Subcutaneous abdominal adipose tissue (tissue), 5 donors: Measurements from ENCODE around the gene MBL2.

Source experiments
- H3K27ac ChIP-seq: one replicate; pipeline ENCODE4 v1.7.0; 2013; ENCODE audit warnings: low read depth, mild to moderate bottlenecking, inconsistent platforms, low read length, moderate library complexity
- H3K27me3 ChIP-seq, 5 donors: one replicate each; pipeline ENCODE4 v1.7.0; 2013; ENCODE audit warnings: low read length in 5 of 5, inconsistent platforms in 1 of 5; ENCODE audit not compliant: control insufficient read depth in 5 of 5, insufficient read depth in 4 of 5
- H3K36me3 ChIP-seq, 5 donors: one replicate each; pipeline ENCODE4 v1.7.0; 2013; ENCODE audit warnings: low read length in 5 of 5; ENCODE audit not compliant: control insufficient read depth in 5 of 5, insufficient read depth in 5 of 5
- H3K4me1 ChIP-seq, 5 donors: one replicate each; pipeline ENCODE4 v1.7.0; 2013; ENCODE audit warnings: low read length in 5 of 5, mild to moderate bottlenecking in 3 of 5, moderate library complexity in 1 of 5; ENCODE audit not compliant: control insufficient read depth in 5 of 5, insufficient read depth in 5 of 5
- H3K4me3 ChIP-seq, 5 donors: one replicate each; pipeline ENCODE4 v1.7.0; 2013; ENCODE audit warnings: low read length in 5 of 5, low read depth in 1 of 5
- H3K9ac ChIP-seq, 5 donors: one replicate each; pipeline ENCODE4 v1.7.0; 2013; ENCODE audit warnings: low read length in 5 of 5, mild to moderate bottlenecking in 4 of 5, moderate library complexity in 3 of 5
- H3K9me3 ChIP-seq, 5 donors: one replicate each; pipeline ENCODE4 v1.7.0; 2013; ENCODE audit warnings: low read length in 5 of 5; ENCODE audit not compliant: control insufficient read depth in 5 of 5
- donor health status: healthy.
- donor health status: healthy.
- donor health status: healthy.
- donor health status: healthy.
- donor health status: healthy.

Gene MBL2

GRCh38 chr10:52772623-52773022, at the start of gene MBL2:
Gene MBL2, minus strand, starts transcription at chr10:52772784. Its CDS starts 1,149 bp downstream, at chr10:52771635.
- no peaks in the 10 kb centered on the region for H3K36me3 ChIP-seq
- no peaks in the 10 kb centered on the region for H3K27me3 ChIP-seq
- H3K9me3 ChIP-seq, result no peaks in the 10 kb centered on the region
- H3K27ac ChIP-seq, result no peak within 1 kb of the TSS
- no peak within 1 kb of the TSS for H3K4me3 ChIP-seq
- no peak within 1 kb of the TSS for H3K9ac ChIP-seq
- H3K4me1 ChIP-seq, result no peaks in the 10 kb centered on the region

- no peaks in the 10 kb centered on the region for H3K36me3 ChIP-seq
- H3K4me3 ChIP-seq, result no peak overlapping the region
- H3K27ac ChIP-seq, result no peak overlapping the region
- H3K4me1 ChIP-seq, result no peaks in the 10 kb centered on the region
- H3K27me3 ChIP-seq, result no peaks in the 10 kb centered on the region
- H3K9me3 ChIP-seq, result no peaks in the 10 kb centered on the region
- H3K9ac ChIP-seq, result no peak overlapping the region
Measured at GRCh38 chr10:52820309-52820708, 47.7 kb upstream of the MBL2 start.

DNA sequence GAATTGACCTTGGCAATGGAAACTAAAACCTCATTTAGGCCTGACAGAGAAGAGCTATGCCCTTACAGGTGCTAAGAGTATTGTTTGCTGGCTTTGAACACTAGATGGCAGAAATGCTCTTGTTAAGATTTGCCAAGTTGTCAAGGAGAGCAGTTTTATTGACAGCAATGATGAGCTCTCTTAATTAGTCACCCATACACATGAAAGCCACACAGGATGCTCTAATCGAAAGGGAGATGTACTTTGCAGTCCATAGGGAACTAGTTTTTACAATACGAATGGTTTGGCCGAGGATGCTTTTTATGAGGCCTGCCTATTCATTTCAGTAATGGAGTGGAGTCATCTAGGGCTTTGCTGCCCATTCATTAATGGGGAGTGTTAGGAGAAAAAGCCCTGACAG, 45.4 kb upstream of the MBL2 start:
- Histone ChIP-seq H3K27ac (no peak overlapping the region), H3K36me3 (no peaks in the 10 kb centered on the region), H3K4me3 (no peak overlapping the region), H3K27me3 (no peaks in the 10 kb centered on the region), H3K9me3 (no peaks in the 10 kb centered on the region), H3K9ac (no peak overlapping the region), H3K4me1 (no peaks in the 10 kb centered on the region)

DNA sequence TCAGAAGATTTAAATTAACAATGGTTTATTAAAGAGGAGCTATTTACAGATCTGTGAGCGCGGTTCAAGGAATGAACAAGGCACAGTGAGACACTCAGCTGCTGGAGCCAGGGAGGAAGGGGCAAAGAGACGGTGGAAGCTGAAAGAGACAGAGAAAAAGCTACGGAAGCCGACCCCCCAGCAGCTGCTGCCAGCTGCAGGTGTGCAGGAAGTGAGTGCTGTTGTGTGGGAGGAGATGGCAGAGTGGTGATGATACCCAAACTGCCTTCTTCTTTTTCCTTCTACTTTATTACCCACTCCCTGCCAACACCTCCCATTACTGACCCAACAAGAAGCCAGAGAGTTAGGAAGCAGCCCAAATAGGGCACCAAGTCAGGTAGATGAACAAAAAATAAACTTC, 41.9 kb upstream of the MBL2 start:
- no peaks in the 10 kb centered on the region for H3K9me3 ChIP-seq
- H3K9ac ChIP-seq, result no peak overlapping the region
- H3K4me3 ChIP-seq, result no peak overlapping the region
- no peak overlapping the region for H3K27ac ChIP-seq
- H3K36me3 ChIP-seq, result no peaks in the 10 kb centered on the region
- H3K27me3 ChIP-seq, result no peaks in the 10 kb centered on the region
- H3K4me1 ChIP-seq, result no peaks in the 10 kb centered on the region

DNA sequence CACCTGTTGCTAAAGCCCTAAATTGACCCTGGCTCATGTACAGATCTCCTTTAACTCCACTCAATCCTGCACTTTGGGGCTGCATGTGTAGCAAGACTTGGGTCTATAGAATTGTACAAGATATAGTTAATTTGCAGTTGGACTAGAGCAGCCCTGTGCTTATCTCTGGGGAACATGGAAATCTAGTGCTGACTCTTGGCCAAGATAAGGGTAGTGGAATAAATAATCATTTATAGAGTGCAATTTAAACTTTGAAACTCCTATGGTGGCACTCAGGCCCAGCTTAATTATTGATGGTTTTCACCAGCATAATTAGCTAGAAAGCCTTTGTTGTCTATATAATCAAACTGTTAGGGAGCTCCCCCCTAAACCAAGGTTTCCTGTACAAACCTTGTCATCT, 39.2 kb upstream of the MBL2 start:
- H3K27me3 ChIP-seq, result no peaks in the 10 kb centered on the region
- no peak overlapping the region for H3K4me3 ChIP-seq
- no peaks in the 10 kb centered on the region for H3K36me3 ChIP-seq
- no peak overlapping the region for H3K27ac ChIP-seq
- H3K9ac ChIP-seq, result no peak overlapping the region
- H3K4me1 ChIP-seq, result no peaks in the 10 kb centered on the region
- H3K9me3 ChIP-seq, result no peaks in the 10 kb centered on the region

DNA sequence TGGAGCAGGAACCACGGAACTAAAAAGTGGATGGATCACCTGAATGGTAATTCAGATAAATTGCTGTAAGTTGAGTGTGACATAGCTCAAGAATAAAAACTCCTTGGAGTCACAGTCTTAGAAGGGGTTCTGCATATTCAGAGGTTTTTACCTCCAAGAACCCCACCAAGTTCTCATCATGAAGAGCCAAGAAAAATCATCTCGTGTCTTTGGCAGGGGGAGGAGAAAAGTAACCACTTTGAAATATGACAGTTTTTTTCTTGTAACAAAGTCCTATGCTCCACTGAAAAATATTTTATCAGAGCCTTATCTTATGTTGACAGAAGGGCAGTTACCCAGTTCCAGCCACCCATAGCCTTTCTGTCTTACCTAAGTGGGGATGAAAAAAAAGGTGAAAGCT, 38.2 kb upstream of the MBL2 start:
- H3K27me3 ChIP-seq, result no peaks in the 10 kb centered on the region
- H3K27ac ChIP-seq, result no peak overlapping the region
- no peaks in the 10 kb centered on the region for H3K9me3 ChIP-seq
- H3K9ac ChIP-seq, result no peak overlapping the region
- no peaks in the 10 kb centered on the region for H3K36me3 ChIP-seq
- H3K4me3 ChIP-seq, result no peak overlapping the region
- no peaks in the 10 kb centered on the region for H3K4me1 ChIP-seq

DNA sequence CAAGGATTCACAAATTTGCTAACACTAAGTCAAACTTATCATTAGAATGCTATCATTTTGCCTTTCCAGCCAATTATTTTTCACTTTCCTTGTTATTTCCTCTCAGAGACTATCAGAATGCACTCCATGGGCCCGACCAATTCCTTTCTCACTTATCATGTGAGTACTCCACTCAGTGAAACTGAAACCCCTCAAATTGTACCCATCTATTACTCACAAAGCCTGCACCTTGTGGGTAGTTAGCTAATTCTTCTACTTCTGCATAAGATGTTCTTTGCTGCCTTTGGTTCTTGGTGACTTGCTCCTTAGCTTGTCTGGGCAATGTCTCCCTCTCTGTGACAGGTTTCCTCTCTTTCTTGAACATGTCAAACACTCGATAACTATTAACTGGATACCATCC, 35.2 kb upstream of the MBL2 start:
- Histone ChIP-seq H3K9ac (no peak overlapping the region), H3K36me3 (no peaks in the 10 kb centered on the region), H3K27me3 (peaks cover 0 to 3% (median 0%) of the 10 kb centered on the region in 5 donors), H3K4me1 (no peaks in the 10 kb centered on the region), H3K4me3 (no peak overlapping the region), H3K27ac (no peak overlapping the region), H3K9me3 (no peaks in the 10 kb centered on the region)

DNA sequence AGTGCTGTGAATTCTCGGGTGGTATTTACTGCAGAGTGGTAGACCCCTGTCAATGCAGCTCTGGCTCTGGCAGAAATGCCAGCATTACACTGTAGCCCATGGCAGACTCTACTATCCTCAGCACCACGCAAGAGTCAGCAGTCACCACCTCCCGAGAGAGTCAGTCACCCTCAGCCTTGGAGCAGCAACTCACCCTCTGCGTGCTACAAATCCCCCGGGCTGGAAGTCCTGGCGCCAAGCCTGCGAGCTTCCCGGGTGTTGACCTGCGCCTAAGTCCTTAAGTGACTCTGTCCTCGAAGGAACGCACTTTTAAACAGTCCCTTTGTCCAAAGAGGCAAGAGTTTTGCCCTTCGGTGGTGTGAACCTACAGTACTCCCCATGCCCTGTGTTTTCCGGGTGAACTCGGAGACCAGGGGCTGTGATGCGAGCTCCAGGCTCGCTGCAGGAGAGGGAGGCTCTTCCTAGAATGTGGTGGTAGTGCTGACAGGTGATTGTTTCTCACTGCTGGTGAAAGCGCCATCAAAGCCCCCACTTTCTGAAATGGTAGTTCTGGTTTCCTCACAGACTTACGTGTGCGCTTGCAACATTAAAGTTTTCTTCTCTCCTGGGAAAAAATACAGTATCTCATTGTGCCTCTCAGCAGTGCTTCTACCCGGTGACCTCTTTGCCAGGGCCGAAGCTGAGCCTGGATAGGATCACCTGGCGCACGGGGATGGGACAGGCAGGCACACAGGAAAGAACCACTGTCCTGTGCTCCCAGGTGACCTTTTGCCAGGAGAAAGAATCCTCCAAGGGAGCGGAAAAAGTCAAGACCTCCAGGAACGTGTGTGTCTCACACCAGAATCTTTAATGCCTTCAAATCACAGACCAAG, 33.1 kb upstream of the MBL2 start:
- H3K27ac ChIP-seq, result no peak overlapping the region
- H3K9ac ChIP-seq, result no peak overlapping the region
- peaks cover 0 to 3% (median 0%) of the 10 kb centered on the region in 5 donors for H3K27me3 ChIP-seq
- no peaks in the 10 kb centered on the region for H3K9me3 ChIP-seq
- no peaks in the 10 kb centered on the region for H3K36me3 ChIP-seq
- H3K4me1 ChIP-seq, result no peaks in the 10 kb centered on the region
- H3K4me3 ChIP-seq, result no peak overlapping the region

GRCh38 chr10:52801947-52802346, 29.4 kb upstream of the MBL2 start:
- Histone ChIP-seq H3K27me3 (peaks cover 0 to 3% (median 0%) of the 10 kb centered on the region in 5 donors), H3K4me3 (no peak overlapping the region), H3K36me3 (no peaks in the 10 kb centered on the region), H3K9me3 (no peaks in the 10 kb centered on the region), H3K4me1 (no peaks in the 10 kb centered on the region), H3K27ac (no peak overlapping the region), H3K9ac (no peak overlapping the region)

DNA sequence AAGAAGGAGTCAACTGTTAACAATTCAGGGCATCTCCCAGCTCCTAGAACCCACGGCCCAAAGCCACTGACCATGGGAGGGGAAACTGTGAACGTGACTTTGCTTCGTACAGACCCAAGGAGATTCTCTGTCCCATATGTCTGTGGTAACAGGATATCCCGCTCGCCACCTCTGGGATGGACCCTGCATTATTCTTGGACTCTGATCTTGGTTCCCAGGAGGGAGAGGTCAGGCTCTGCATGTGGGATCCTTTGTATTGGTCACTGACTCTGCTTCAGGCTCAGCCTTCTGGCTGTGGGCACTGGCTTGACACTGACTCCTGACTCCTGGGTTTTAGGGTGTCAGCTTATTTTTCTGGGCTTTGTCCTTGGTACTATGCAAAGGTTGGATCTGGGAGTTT, 13.5 kb upstream of the MBL2 start:
- Histone ChIP-seq H3K4me1 (no peaks in the 10 kb centered on the region), H3K27ac (no peak overlapping the region), H3K4me3 (no peak overlapping the region), H3K36me3 (no peaks in the 10 kb centered on the region), H3K9ac (no peak overlapping the region), H3K9me3 (no peaks in the 10 kb centered on the region), H3K27me3 (no peaks in the 10 kb centered on the region)
